Stomach (tissue), 4 donors: ENCODE data around the gene REG1A.

Source experiments
- EP300 ChIP-seq: sonication (generic); formaldehyde crosslinking; IDR thresholded peaks from one replicate; pipeline ENCODE4 v1.6.1; 2017; ENCODE audit warnings: antibody characterized with exemption
- POLR2A ChIP-seq, 4 donors: fragments of 450-650 bp; IDR thresholded peaks; one replicate each; pipeline ENCODE4 v1.6.1; 2016; ENCODE audit warnings: antibody characterized with exemption in 4 of 4, control low read depth in 2 of 4, mild to moderate bottlenecking in 1 of 4, moderate library complexity in 1 of 4
- POLR2AphosphoS5 ChIP-seq, 3 donors: sonication (generic); formaldehyde crosslinking; IDR thresholded peaks; one replicate each; pipeline ENCODE4 v1.6.1; 2016; ENCODE audit warnings: antibody characterized with exemption in 3 of 3
- TF ChIP-seq, protein P1 (sequence below), 7 experiments: fragments of 450-650 bp in 4 of 7; fragments of 200-600 bp in 3 of 7; sonication (generic) in 3 of 7; IDR thresholded peaks; one replicate each; pipeline ENCODE4 v1.5.1; 2016 to 2019; ENCODE audit warnings: antibody characterized with exemption in 7 of 7, control low read depth in 2 of 7, mild to moderate bottlenecking in 1 of 7

- TF ChIP-seq, protein P1, sequence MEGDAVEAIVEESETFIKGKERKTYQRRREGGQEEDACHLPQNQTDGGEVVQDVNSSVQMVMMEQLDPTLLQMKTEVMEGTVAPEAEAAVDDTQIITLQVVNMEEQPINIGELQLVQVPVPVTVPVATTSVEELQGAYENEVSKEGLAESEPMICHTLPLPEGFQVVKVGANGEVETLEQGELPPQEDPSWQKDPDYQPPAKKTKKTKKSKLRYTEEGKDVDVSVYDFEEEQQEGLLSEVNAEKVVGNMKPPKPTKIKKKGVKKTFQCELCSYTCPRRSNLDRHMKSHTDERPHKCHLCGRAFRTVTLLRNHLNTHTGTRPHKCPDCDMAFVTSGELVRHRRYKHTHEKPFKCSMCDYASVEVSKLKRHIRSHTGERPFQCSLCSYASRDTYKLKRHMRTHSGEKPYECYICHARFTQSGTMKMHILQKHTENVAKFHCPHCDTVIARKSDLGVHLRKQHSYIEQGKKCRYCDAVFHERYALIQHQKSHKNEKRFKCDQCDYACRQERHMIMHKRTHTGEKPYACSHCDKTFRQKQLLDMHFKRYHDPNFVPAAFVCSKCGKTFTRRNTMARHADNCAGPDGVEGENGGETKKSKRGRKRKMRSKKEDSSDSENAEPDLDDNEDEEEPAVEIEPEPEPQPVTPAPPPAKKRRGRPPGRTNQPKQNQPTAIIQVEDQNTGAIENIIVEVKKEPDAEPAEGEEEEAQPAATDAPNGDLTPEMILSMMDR (IDR thresholded peaks at IDR 0.05): no peak
- no peak for TF ChIP-seq POLR2AphosphoS5 (IDR thresholded peaks at IDR 0.05)
- TF ChIP-seq EP300: no peak
- TF ChIP-seq POLR2A (IDR thresholded peaks at IDR 0.05): no peak
These were observed 5.3 kb upstream of the REG1A start for GRCh38 chr2:79114797-79115494.
